Measurements from ENCODE around the gene RCN2.

RCN2 gene

DNA sequence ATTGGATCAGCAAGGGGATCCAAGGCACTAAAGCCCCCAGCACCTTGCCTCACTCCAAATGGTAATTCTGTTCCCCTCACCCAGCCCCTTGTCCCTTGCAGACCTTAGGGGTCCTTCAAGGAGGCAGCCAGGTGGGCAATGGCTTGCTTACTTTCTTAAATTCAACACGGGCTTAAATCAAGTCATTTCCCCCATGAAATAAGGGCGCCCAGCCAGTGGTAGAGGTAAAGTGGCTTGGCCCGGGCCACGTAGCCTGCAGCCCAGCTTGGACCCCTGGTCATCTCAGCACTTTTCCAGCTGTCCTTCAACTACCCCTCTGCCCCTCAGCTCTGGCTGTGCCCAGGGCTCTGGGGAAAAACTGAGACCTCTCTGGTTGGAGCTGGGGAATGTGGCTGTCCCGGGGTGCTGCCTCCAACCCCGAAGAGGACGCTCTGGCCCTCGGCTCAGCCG, 64.6 kb downstream of the RCN2 start:
- DNase-seq = no peak

- peak; percentile 71 to 78 for DNase-seq
These were observed 65.2 kb downstream of the RCN2 start for GRCh38 chr15:76996526-76997401.

DNA sequence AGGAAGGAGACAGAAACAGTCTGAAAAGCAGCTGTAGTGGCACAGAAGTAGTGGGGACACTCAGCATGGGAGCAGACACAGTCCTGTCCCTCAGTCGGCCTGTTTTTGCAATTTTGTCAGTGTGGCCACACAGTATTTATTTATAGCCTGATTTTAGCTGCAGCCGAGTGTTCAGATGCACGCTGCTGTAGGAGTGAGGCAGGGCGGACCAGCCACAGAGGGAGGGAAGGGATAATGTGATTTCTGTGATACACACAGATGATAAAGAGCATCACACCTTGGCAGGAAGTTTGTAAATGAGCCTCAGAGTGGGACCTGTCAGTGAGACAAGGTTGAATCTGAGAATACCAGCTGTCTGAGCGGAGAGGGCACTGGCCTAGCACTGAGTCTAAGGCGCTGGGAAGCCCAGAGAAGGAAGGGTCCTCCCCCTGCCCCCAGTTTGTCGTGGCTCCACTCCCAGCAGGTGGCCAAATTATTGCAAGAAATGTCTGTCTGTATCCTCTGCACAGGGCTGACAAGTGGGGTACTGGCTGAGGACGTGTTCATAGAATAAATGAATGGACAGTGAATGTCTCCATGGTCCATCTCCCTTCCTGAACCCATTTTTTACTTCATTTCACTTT, 67.2 kb downstream of the RCN2 start:
- DNase-seq = no peak

DNA sequence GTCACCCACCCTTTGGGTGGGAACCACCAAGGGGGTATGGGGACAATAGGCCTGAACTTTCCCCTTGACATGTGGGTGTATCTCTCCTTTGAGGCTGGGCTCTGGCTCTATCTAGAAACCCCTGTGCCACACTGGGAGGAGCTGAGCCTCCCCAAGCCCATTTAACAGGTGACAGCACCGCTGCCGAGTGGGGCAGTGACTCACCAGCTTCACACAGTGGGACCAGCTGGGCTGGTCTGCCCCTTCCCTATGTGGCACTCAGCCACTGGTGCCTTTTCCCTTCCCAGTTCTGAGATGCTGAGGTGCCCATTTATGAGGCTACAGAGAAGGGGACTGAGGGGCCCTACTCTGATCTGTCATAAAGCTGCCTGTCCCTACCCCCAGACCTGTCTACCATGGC, 68.4 kb downstream of the RCN2 start:
- no peak for DNase-seq

DNA sequence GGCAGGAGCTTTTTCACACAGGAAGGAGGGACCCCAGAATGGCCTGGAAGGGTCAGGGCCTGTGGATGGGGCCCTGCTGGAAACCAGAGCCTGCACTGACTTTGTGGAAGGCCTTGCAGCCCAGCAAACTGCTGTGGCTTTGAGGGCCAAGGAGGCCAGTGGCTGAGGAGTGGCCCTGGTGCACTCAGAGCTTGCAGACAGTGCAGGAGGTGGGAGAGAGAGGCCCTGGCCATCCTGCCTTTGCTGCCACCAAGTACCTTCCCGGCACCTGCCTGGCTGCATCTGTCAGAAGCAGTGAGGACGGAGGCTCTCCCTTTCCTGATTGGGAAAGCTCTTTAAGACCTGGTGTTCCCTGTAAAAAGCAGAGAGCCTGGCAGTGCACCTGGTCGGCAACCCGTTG, 69.8 kb downstream of the RCN2 start:
- no peak for DNase-seq

GRCh38 chr15:77001966-77002365, 70.4 kb downstream of the RCN2 start:
- no peak for DNase-seq

DNA sequence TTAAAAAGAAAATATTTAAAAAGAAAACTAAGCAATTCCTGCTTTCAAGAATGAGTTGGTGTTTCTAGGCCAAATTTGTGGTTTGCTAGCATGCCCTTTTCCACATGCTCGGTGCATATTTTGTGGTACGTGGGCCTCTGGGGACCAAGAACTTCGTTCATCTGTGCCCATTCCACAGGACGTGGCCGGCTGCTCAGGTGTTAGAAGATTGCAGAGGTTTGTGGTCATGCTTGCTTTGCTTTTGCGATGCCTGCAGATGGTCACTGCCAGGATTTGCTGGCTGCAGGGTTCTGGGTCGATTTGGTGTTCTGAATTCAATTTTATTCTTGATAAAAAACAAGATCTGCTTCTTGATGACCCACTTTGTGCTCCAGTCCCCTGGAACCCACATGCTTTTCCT, 70.9 kb downstream of the RCN2 start:
- DNase-seq = no peak

- DNase-seq = peak; percentile 82 to 87
These were observed 71.7 kb downstream of the RCN2 start for GRCh38 chr15:77002954-77003912.
